Endothelial cell (in vitro differentiated cells): Measurements from ENCODE around the gene CD59. TPM values are rescaled to one million over a fixed set of nuclear protein-coding genes. Genes with fewer than 3 reads are reported as not detected.
"Not testable (repeated sequence)": the region's sequence is repeated elsewhere in the genome, so short reads cannot be mapped to it uniquely, and the experiment has no call there.

Experiments
- DNase-seq: peaks from one replicate; pipeline ENCODE4 v3.0.0; 2021; ENCODE audit warnings: low spot score
- H3K27ac Mint-ChIP-seq: one replicate; pipeline ENCODE4 v1.8.0; 2021; ENCODE audit warnings: mixed read lengths, inconsistent platforms; ENCODE audit not compliant: unreplicated experiment
- H3K27me3 Mint-ChIP-seq: one replicate; pipeline ENCODE4 v1.8.0; 2021; ENCODE audit warnings: mild to moderate bottlenecking, moderate library complexity, mixed read lengths, inconsistent platforms; ENCODE audit not compliant: unreplicated experiment
- H3K36me3 Mint-ChIP-seq: one replicate; pipeline ENCODE4 v1.8.0; 2021; ENCODE audit warnings: mild to moderate bottlenecking, low read depth, mixed read lengths, inconsistent platforms; ENCODE audit not compliant: unreplicated experiment
- H3K4me1 Mint-ChIP-seq: one replicate; pipeline ENCODE4 v1.8.0; 2021; ENCODE audit warnings: mild to moderate bottlenecking, mixed read lengths, inconsistent platforms; ENCODE audit not compliant: unreplicated experiment
- H3K4me3 Mint-ChIP-seq: one replicate; pipeline ENCODE4 v1.8.0; 2021; ENCODE audit warnings: mild to moderate bottlenecking, mixed read lengths, inconsistent platforms; ENCODE audit not compliant: unreplicated experiment
- H3K9me3 Mint-ChIP-seq: one replicate; pipeline ENCODE4 v1.8.0; 2021; ENCODE audit warnings: mixed read lengths, inconsistent platforms; ENCODE audit not compliant: unreplicated experiment
- CTCF ChIP-seq: fragments of 200-600 bp; sonication (generic); IDR thresholded peaks from one replicate; pipeline ENCODE4 v1.5.0; 2021; ENCODE audit warnings: antibody characterized with exemption; ENCODE audit not compliant: unreplicated experiment
- total RNA-seq: library from RNA; stranded (reverse); fragmentation: NEBNext Ultra II Directional; extraction: Animal tissue kit (Norgen Biotek cat#: 25700); gene quantifications from one replicate; pipeline ENCODE4 v1.2.1, GENCODE V29; 2021; ENCODE audit not compliant: unreplicated experiment

CD59 gene
- total RNA-seq, 1 donor from 2014 or later = 101 TPM

GRCh38 chr11:33709466-33709865 is 26.8 kb downstream of the CD59 start:
- Mint-ChIP-seq H3K36me3 (peaks cover 3% of the 10 kb centered on the region), H3K27ac (no peak overlapping the region), H3K4me3 (no peak overlapping the region), H3K4me1 (peaks cover 8% of the 10 kb centered on the region), H3K27me3 (peaks cover under 1% of the 10 kb centered on the region), H3K9me3 (no peaks in the 10 kb centered on the region)
- no peak for TF ChIP-seq CTCF
- DNase-seq = no peak

GRCh38 chr11:33708985-33709384 is 27.2 kb downstream of the CD59 start:
- Mint-ChIP-seq H3K9me3 (no peaks in the 10 kb centered on the region), H3K27me3 (peaks cover 3% of the 10 kb centered on the region), H3K36me3 (peaks cover 3% of the 10 kb centered on the region), H3K4me1 (peaks cover 8% of the 10 kb centered on the region), H3K27ac (no peak overlapping the region), H3K4me3 (no peak overlapping the region)
- TF ChIP-seq CTCF = no peak
- no peak for DNase-seq

- H3K4me1 Mint-ChIP-seq, DNase-seq, H3K27ac Mint-ChIP-seq, H3K36me3 Mint-ChIP-seq, H3K4me3 Mint-ChIP-seq, H3K9me3 Mint-ChIP-seq, H3K27me3 Mint-ChIP-seq: not testable (repeated sequence)
These were observed 28.4 kb downstream of the CD59 start for GRCh38 chr11:33707831-33708230.

GRCh38 chr11:33706966-33707365 is 29.3 kb downstream of the CD59 start:
- TF ChIP-seq CTCF = no peak
- no peak overlapping the region for H3K27ac Mint-ChIP-seq
- H3K9me3 Mint-ChIP-seq = no peaks in the 10 kb centered on the region
- DNase-seq = no peak
- H3K36me3 Mint-ChIP-seq = no peaks in the 10 kb centered on the region
- no peak overlapping the region for H3K4me3 Mint-ChIP-seq
- H3K27me3 Mint-ChIP-seq = peaks cover 3% of the 10 kb centered on the region
- peaks cover 8% of the 10 kb centered on the region for H3K4me1 Mint-ChIP-seq

- no peaks in the 10 kb centered on the region for H3K9me3 Mint-ChIP-seq
- H3K4me1 Mint-ChIP-seq = peaks cover 10% of the 10 kb centered on the region
- no peaks in the 10 kb centered on the region for H3K36me3 Mint-ChIP-seq
- DNase-seq = no peak
- TF ChIP-seq CTCF = no peak
- H3K27me3 Mint-ChIP-seq = peaks cover 3% of the 10 kb centered on the region
- no peak overlapping the region for H3K4me3 Mint-ChIP-seq
- H3K27ac Mint-ChIP-seq = peak overlapping the region; percentile 15
These were observed 29.7 kb downstream of the CD59 start for GRCh38 chr11:33706546-33706945.
